NCI-H187 treated with DMSO at 0.1 percent for 48 hours (cell line): ENCODE data around the gene HIVEP3.

ENCODE experiments used
- DNase-seq: peaks from one replicate; lab custom pipeline; 2025; lab: John Stamatoyannopoulos, UW

Gene HIVEP3

GRCh38 chr1:41872074-41872473, 46.6 kb downstream of the HIVEP3 start:
- DNase-seq, result no peak

DNA sequence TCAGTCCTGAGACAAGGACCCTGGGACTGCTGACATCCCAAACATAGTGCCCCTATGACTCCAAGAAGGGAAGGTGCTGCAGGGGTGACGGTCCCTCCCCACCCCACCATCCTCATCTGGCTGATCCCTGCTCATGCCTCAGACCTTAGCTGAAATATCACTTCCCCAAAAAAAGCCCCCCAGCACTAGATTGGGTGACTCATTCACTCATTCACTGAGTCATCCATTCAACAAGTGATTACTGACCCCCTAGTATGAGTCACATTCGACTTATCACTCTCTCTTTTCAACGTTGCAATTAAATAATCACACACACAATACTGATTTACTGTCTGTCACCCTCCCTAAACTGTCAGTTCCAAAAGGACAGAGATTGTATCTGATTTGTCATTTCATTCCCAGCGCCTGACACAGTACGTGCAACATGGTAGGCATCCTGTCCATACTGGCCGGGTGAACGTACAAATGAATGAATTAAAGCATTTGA, 48.6 kb downstream of the HIVEP3 start:
- DNase-seq, result no peak

GRCh38 chr1:41868241-41868998, 50.3 kb downstream of the HIVEP3 start:
- no peak for DNase-seq

- DNase-seq, result no peak
Measured at GRCh38 chr1:41866285-41866684, 52.4 kb downstream of the HIVEP3 start.

DNA sequence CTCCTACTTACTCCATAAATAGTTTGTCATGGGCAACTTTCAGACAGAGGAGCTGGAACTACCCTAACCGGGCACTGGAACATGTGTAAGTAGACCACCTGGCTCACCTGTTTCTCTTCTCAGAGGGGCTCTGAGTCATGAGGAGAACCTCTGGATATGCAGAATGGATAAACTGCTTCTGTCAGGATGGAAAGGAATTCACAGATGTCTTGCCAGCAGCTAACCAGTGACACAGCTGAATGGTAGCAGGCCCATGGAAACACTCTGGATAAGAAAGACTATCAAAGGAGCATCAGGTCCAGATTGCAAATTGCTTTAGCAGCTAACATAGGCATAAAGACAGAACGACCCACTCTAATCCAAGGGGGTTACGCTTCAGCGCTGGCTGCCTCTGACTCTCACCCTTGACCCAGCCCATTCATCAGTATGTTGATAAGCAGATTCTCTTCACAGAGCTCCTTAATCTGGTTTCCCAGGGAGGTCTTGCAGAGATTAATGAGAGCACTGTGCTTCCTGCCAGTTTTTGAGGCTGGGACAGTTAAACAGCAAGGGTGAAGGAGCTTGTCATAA, 54.2 kb downstream of the HIVEP3 start:
- no peak for DNase-seq

DNA sequence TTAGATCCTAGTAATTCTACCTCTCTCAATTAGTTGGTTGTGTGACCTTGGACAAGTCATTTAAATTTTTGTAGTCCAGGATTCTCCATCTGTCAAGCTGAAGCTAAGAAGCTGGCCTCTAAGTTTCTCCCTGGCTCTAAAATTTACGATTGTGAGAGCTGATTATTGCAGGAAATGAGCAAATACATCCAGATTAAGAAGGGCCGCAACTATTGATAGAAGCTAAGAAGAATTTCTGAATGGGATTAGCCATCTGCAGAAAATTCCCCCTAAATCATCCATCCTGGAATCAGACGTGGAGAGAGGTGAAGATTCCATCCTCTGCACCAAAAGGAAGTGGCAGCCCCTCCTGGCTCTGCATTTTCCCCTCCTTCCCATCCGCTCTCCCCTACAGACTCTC, 55.0 kb downstream of the HIVEP3 start:
- no peak for DNase-seq

GRCh38 chr1:41862384-41863221, 56.1 kb downstream of the HIVEP3 start:
- DNase-seq, result no peak

DNA sequence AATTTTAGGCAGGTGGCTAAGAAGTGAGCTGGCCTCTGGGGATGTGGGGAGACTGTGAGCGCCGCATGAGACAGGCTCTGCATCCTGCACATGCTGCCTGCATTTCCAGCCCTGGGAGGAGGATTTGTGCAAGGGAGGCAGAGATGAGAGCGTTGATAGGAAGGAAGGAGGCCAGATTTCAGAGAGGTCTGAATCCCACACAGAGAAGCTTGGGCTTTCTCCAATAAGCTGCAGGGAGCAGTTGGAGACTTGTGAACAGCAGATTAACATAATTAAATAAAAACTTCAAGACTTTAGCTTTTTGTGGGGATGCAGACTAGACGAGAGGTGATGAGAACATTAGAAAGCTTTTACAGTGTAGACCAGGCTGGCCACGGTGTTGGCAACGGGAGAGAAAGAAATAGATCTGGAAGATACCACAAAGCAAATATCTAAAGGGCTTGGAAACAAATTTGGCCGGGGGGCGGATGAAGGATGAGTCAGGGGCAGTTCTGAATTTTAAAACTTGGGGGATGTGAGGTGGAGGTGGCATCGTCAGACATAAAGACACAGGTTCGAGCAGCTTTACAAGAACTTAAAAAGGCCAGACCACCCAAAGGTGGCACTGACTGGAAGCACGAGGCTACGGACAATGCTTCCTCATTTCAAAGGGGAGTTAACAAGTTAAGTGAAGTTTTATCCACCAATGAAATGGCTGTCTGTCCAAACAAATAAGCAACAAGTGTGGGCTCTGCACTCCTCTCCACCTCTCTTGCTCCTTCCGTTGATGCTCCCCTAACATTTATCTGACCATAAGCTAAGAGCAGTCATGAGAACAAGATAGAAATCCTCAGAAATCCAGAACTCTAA, 57.0 kb downstream of the HIVEP3 start:
- DNase-seq, result no peak

- no peak for DNase-seq
Measured at GRCh38 chr1:41860771-41861170, 58.0 kb downstream of the HIVEP3 start.

DNA sequence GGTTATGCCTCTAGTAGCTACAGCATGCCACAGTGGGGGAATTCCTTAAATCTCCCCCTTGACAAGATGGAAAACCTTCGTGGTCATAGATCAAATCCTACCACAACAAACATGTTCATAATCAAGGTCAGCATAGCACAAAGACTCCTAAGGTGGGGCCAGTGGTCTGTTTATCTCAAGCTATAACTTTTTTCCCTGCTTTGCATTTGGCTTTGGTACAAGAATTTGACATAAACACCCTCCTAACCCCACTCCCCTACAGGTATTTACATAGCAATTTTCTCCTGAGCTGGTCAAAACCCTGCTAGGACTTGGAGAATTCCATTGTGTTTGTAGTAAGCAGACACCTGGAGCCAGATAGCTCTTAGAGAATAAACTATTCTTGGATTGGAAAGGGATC, 58.5 kb downstream of the HIVEP3 start:
- no peak for DNase-seq

DNA sequence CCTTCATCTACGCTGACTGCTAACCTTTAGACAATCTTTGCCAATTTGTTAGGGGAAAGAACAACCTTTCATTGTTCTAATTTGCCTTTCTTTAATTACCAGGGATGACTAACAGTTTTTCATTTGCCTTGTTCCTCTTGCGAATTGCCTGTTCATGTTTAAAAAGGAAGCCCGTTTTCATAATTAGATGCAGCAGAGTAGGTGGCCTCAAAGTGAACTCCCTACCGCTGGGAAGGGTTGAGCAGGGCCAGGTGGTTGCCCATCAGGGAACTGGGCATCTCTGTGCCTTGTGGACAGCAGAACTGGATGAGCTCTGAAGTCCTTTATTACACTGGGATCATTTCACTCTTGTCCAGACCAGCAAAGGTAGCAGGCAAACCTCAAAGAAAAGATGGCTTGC, 59.0 kb downstream of the HIVEP3 start:
- no peak for DNase-seq

DNA sequence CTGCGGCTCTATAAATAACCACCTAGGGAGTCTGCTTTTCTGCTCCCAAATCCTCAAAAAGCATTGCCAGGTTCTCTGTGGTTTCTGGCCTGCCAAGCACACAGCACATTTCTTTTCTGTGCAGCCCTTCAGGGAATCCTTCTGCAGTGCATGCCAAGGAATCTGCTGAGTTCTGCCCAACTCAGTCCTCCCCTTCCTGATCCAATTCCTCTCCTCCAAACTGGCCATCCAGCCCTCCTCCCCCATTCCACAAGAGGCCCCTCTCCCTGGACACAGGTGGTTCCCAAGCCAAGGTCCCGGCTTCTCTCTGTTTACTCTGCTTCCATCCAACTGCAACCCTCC, 61.8 kb downstream of the HIVEP3 start:
- DNase-seq, result no peak

GRCh38 chr1:41856151-41856943, 62.4 kb downstream of the HIVEP3 start:
- DNase-seq, result no peak

DNA sequence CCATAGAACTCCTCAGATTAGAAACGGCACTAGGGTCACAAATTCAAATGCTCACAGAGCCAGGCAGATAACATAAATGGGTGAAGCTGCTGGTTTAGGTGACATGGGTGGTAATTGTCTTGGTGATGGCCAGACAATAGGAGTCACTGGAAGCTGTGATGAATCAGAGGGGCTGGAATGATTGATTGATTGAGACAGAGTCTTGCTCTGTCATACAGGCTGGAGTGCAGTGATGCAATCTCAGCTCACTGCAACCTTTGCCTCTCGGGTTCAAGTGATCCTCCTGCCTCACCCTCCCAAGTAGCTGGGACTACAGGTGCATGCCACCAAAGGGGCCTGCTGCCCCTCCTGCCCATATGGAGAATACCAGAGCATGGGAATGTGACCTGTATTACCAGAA, 63.0 kb downstream of the HIVEP3 start:
- DNase-seq, result no peak

- no peak for DNase-seq
Measured at GRCh38 chr1:41853907-41854306, 64.8 kb downstream of the HIVEP3 start.

- no peak for DNase-seq
Measured at GRCh38 chr1:41852091-41852490, 66.6 kb downstream of the HIVEP3 start.

DNA sequence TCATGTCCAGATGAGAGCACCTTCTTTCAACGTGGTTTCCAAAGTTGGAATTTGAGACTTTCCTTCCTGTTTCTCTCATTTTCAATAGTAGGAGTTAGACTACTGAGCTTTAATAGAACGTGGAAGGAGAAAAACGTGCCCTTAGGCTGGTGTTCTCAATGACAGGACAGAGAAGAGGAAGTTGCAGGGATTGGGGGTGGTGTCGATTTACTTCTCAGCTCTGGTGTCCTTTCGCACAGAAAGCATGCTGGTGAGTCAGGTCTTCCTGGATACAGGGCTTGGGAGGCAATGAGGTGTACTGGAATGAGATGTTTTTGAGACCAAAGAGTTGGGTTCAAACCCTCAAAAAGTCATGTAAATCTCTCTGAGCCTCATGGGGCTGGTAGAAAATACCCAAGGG, 67.1 kb downstream of the HIVEP3 start:
- no peak for DNase-seq

GRCh38 chr1:41850029-41850428, 68.7 kb downstream of the HIVEP3 start:
- no peak for DNase-seq

- no peak for DNase-seq
Measured at GRCh38 chr1:41849211-41849759, 69.4 kb downstream of the HIVEP3 start.

DNA sequence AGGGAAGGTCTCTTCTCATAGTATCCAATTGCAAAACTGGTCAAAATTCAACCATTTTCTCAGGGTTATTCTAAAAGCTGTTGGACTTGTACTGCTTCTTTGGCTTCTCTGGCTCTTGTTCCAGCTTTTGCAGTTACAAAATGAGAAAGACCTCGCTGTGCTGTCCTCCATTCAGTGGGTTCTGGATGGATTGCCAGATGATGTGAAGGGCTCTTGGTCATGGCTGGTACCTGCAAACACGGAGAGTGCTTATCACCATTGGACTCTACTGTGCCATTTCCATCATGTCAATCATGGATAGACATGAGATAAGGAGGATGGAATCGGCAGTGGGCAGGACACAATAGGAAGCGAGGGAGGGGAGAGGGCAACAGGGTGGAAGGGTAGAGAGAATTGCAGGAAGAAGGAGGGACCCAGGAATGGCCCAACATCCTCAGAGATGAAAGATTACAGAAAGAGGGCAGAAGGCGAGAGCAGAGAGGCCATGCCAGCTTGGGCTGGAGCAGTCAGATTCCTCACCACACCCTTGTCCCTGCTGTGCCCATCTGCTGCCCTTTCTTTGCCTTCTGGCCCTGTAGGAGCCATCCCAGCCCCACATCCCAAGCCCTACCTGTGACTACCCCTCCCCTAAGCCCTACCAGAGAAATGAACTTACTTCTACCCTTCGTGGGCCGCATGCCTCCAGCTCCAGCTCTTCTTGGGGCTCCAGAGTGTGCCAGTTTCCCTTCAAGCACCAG, 70.3 kb downstream of the HIVEP3 start:
- DNase-seq, result no peak
